ENCODE results near the gene RAB36.
A peak's percentile ranks its signal among the peaks of the same experiment; 100 is the strongest.

RAB36 gene

DNA sequence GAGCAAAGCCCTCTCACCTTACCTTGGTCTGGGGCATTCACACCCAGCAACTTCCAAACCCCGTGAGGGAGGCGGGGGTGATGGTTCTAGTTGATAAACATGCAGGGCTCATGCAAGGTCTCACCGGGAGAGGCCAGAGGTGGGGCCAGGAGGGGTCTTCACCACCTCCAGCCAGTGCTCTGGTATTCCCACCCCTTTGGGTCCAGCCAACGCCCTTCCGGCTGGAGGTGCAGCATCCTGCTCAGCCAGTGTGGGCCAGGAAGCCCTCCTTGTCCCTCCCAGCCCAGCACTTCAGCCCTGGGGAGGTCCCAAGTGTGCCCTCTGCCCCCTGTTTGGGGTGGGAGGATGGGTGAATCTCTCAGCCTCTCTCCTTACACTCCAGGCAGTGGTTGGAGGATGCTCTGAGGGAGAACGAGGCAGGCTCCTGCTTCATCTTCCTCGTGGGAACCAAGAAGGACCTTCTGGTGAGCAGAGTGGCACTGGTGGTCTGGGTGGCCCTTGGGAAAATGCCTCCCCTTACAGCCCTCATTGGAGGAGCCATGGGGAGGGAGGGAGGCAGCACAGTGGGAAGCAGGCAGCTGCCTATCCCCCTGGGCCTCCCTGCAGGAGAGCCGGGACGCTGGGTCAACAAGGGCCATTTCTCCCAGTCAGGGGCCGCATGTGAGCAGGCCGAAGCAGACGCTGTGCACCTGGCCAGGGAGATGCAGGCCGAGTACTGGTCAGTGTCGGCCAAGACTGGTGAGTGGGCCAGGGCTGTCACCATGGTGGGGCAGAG, 13.4 kb downstream of the RAB36 start:
- DNase-seq (ENCODE audit: low read depth) = no peak

DNA sequence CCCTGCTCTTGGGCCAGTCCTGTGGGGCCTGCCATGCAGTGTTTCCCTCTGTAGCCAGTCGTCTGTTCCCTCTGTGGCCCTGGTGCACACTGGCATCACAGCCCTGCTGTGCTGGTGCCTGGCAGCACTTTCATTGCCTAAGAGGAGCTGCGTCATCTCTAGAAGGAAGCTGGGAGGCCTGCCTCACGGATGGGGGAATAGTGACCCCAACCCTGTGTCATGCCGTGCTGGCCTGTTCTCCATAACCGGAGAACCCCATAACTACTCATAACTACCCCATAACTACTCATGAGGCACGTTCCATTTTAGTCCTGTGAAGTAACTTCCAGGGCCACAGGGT, 14.0 kb downstream of the RAB36 start:
- DNase-seq (ENCODE audit: low read depth) = no peak

DNA sequence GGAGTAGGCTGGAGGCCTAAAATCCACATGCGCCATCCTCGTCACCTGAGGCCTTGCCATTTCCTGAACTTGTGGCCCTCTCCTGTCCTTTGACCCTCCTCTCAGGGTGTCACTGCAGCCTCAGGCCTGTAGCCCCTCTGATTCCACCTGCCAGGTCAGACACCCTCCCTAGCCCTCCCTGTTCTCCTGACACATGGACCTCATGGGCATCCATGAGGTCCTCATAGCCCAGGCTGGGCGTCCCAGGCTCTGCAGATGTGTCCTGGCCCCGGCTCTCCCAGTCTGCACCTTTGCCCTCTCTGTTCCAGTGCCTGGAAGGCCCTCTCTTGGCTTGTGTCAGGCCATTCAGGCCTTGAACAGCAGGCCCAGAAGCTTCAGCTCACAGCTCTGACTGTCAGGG, 15.8 kb downstream of the RAB36 start:
- no peak for DNase-seq (ENCODE audit: low read depth)

DNA sequence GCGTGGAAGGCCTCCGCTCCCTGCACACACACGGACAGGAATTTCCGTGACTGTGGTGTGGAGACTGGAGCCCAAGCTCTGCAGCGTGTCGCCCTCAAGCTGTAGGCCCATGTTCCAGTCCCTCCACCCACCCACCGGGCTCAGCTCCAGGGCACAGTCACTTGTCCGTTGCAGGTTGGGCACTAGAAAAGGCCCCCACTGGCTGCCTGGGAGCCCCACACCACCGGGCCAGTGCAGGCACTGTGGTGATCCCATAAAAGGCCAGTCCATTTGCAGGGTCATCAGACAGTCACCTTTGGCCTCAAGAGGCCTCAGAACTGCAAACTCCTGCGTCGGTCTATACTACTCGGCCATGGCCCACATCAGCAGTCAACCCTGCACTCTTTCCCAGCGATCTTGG, 16.3 kb downstream of the RAB36 start:
- no peak for DNase-seq (ENCODE audit: low read depth)

- peak; percentile 32 for DNase-seq (ENCODE audit: low read depth)
Measured at GRCh38 chr22:23163665-23164064, 18.4 kb downstream of the RAB36 start.

DNA sequence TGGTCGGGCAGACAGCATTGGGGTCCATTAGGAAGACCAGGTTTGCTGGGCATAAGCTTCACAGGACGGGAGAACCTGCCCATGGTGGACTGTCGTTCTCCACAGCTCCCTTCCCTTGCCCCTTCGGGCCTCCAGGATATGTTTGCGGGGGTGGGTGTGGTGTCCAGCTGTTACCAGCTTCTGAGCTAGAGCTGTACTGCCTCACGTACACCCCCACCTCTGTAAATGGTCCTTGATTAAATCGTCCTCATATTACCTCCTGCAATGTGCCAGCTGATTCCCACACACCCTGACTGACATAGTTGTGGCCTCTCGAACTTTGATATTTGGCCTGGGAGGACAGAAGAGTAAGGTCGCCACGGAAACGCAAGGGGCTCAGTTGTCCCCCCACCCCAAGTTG, 18.8 kb downstream of the RAB36 start:
- no peak for DNase-seq (ENCODE audit: low read depth)

DNA sequence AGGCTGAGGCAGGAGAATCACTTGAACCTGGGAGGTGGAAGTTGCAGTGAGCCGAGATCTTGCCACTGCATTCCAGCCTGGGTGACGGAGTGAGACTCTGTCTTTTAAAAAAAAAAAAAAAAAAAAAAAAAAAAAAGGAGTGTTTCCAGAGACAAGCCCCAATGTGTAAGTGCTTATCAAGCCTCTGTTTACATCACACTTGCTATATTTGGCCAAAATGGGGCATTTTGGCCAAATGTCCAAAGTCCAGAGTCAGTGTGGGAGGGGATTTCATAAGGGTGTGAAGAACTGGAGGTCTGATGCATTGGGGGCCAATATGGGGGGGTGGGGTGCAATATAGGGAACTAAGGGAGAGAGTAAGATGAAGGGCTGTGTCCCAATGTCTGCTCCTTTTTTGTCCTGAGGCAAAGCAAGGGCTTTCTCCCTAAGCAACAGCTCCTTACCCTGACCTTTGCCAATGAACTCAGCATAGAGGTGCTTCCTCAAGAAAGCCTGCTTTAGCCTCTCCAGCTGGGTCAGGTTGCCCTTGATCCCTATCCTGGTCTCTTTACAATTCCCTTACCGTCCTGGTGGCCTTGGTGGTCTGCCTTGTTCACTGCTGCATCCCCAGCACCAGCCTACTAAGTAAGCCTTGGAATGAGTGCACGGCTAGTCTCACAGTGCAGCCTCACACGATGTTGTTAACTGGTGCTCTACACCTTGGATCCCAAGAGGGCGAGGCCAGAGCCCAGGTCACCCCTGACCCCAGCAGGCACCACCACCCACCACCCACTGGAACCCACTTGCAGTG, 21.0 kb downstream of the RAB36 start:
- DNase-seq (ENCODE audit: low read depth) = no peak

DNA sequence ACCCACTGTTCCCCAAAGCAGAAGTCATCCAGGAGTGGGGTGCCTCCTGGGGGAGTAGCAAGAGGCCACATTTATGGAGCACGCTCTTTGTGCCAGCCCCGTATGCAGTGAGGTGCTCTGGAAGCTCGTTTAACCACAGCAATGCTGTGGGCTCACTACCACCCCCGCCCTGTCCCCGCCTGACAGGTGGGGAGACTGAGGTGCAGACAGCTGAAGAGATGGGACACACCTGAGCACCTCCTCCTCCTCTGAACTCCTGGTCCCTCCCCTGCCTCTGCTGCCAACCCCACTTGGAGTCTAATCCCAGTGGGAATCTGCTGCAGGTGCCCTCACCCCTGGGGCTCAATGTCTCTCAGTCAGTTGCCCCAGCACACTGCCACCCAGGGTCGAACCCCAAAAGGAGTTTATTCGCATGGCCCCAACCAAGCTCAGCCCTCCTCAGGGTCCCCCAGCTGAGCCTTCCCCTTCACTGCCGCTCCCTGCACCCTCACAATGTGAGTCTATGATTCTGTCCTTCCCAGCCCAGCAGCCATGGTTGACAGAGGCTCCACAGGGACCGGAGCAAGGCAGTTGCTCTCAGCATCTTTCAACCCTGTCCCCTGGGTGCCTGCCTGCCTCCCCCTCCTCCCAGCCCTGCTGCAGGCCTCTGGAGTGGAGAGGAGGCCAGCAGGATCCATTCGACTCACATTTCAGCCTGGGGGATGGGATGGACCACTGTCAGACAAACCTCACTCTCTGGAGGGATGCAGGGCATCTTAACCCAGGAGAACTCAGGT, 21.8 kb downstream of the RAB36 start:
- DNase-seq (ENCODE audit: low read depth) = no peak

GRCh38 chr22:23168391-23169042, 23.2 kb downstream of the RAB36 start:
- DNase-seq (ENCODE audit: low read depth) = no peak

GRCh38 chr22:23169043-23169406, 23.7 kb downstream of the RAB36 start:
- DNase-seq (ENCODE audit: low read depth) = no peak

DNA sequence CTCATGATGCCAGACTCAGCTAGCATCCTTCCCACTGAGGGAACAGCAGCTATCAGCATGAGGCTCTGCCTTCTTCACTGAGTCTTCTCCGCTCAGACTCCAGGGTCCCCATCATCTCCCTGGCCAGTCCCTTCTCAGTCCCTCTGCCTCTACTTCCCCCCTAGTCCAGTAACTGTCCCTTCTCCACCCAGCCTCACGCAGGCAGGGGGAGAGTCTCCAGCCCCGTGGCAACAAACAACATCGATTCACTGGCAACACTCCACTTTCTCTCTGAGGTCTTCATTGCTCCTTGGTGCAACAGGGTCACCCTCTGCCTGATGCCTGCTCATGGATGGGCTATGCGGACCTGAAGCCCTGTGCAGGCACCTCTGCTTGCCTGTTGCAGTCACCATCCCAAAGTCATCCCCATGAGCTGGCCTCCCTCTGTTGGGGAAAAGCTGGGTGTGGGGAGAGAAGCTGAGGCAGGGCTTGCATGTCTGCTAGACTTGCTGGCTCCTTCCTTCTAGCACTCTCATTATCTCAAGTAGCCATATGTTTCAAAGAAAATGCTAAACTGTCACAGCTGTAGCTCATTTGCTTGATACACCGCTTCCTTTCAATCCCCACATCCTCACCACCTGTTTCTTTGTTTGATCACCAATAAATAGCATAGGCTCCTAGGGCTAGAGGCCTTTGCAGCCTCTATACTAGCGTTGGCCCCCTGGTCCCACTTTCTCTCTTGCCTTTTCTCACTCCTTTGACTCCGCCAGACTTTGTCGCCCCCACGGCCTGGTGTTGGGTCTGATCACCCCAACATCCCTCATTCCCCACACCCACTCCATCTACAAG, 30.8 kb downstream of the RAB36 start:
- no peak for DNase-seq (ENCODE audit: low read depth)

- no peak for DNase-seq (ENCODE audit: low read depth)
Measured at GRCh38 chr22:23176645-23177027, 31.4 kb downstream of the RAB36 start.

- no peak for DNase-seq (ENCODE audit: low read depth)
Measured at GRCh38 chr22:23177197-23177596, 31.9 kb downstream of the RAB36 start.

GRCh38 chr22:23178512-23179254, 33.4 kb downstream of the RAB36 start:
- no peak for DNase-seq (ENCODE audit: low read depth)

- DNase-seq (ENCODE audit: low read depth) = no peak
Measured at GRCh38 chr22:23179381-23180299, 34.4 kb downstream of the RAB36 start.

DNA sequence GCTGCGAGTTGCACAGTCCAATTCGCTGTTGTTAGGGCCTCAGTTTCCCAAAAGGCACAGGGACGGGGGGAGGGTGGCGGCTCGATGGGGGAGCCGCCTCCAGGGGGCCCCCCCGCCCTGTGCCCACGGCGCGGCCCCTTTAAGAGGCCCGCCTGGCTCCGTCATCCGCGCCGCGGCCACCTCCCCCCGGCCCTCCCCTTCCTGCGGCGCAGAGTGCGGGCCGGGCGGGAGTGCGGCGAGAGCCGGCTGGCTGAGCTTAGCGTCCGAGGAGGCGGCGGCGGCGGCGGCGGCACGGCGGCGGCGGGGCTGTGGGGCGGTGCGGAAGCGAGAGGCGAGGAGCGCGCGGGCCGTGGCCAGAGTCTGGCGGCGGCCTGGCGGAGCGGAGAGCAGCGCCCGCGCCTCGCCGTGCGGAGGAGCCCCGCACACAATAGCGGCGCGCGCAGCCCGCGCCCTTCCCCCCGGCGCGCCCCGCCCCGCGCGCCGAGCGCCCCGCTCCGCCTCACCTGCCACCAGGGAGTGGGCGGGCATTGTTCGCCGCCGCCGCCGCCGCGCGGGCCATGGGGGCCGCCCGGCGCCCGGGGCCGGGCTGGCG, 35.1 kb downstream of the RAB36 start, which contains the start of gene BCR:
Gene BCR (plus strand): TSS at position 209 of the 592 bp plus-strand sequence. CDS start 452 bp downstream, outside the sequence.
- no peak for DNase-seq (ENCODE audit: low read depth)

DNA sequence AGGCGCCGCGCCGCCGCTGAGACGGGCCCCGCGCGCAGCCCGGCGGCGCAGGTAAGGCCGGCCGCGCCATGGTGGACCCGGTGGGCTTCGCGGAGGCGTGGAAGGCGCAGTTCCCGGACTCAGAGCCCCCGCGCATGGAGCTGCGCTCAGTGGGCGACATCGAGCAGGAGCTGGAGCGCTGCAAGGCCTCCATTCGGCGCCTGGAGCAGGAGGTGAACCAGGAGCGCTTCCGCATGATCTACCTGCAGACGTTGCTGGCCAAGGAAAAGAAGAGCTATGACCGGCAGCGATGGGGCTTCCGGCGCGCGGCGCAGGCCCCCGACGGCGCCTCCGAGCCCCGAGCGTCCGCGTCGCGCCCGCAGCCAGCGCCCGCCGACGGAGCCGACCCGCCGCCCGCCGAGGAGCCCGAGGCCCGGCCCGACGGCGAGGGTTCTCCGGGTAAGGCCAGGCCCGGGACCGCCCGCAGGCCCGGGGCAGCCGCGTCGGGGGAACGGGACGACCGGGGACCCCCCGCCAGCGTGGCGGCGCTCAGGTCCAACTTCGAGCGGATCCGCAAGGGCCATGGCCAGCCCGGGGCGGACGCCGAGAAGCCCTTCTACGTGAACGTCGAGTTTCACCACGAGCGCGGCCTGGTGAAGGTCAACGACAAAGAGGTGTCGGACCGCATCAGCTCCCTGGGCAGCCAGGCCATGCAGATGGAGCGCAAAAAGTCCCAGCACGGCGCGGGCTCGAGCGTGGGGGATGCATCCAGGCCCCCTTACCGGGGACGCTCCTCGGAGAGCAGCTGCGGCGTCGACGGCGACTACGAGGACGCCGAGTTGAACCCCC, 35.8 kb downstream of the RAB36 start:
- DNase-seq (ENCODE audit: low read depth) = no peak

GRCh38 chr22:23181721-23182308, 36.5 kb downstream of the RAB36 start:
- no peak for DNase-seq (ENCODE audit: low read depth)

Data from GM04504 (cell line).